GM23338 (cell line): ENCODE results near the gene PARP2. TPM values are rescaled to one million over a fixed set of nuclear protein-coding genes. Genes with fewer than 3 reads are reported as not detected.

Source experiments
- ATAC-seq: fragments of 200-7000 bp; cut with Tn5 transposase; 3 replicates; pipeline ENCODE4 v1.9.1; 2020
- DNase-seq: peaks from one replicate; pipeline ENCODE4 v3.0.0-alpha.2; 2015; ENCODE audit warnings: low spot score
- H2AFZ ChIP-seq: fragments of 200-600 bp; sonication (generic); 2 replicates; pipeline ENCODE4 v1.8.0; 2016; ENCODE audit warnings: antibody characterized with exemption, mild to moderate bottlenecking, moderate library complexity
- H3F3A ChIP-seq: fragments of 200-600 bp; sonication (generic); replicated peaks from 2 replicates; pipeline ENCODE4 v1.8.0; 2017; ENCODE audit warnings: antibody characterized with exemption, mixed run types, low read depth
- H3K27ac ChIP-seq: fragments of 200-600 bp; sonication (generic); 2 replicates; pipeline ENCODE4 v1.6.1; 2016; ENCODE audit warnings: low read depth
- H3K27me3 ChIP-seq: fragments of 200-600 bp; sonication (generic); 2 replicates; pipeline ENCODE4 v1.8.0; 2016; ENCODE audit warnings: mild to moderate bottlenecking, mixed run types, moderate library complexity; ENCODE audit not compliant: insufficient read depth
- H3K36me3 ChIP-seq: fragments of 200-600 bp; sonication (generic); 2 replicates; pipeline ENCODE4 v1.8.0; 2016; ENCODE audit warnings: mild to moderate bottlenecking; ENCODE audit not compliant: insufficient read depth
- H3K4me1 ChIP-seq: fragments of 200-600 bp; sonication (generic); 2 replicates; pipeline ENCODE4 v1.8.0; 2016; ENCODE audit warnings: mild to moderate bottlenecking, moderate library complexity; ENCODE audit not compliant: insufficient read depth
- H3K4me2 ChIP-seq: fragments of 200-600 bp; sonication (generic); 2 replicates; pipeline ENCODE4 v1.7.1; 2017; ENCODE audit warnings: mixed run types
- H3K4me3 ChIP-seq: fragments of 200-600 bp; sonication (generic); 2 replicates; pipeline ENCODE4 v1.6.1; 2016; ENCODE audit warnings: mixed run types
- H3K79me2 ChIP-seq: fragments of 200-600 bp; sonication (generic); replicated peaks from 2 replicates; pipeline ENCODE4 v1.8.0; 2017; ENCODE audit warnings: mild to moderate bottlenecking; ENCODE audit not compliant: insufficient read depth
- H3K9me2 ChIP-seq: fragments of 200-600 bp; sonication (generic); 2 replicates; pipeline ENCODE4 v1.8.0; 2017; ENCODE audit not compliant: insufficient read depth
- H4K20me1 ChIP-seq: fragments of 200-600 bp; sonication (generic); replicated peaks from 2 replicates; pipeline ENCODE4 v1.8.0; 2017; ENCODE audit warnings: mild to moderate bottlenecking; ENCODE audit not compliant: insufficient read depth
- H3K27ac Mint-ChIP-seq: 2 replicates; pipeline ENCODE4 v1.8.0; 2020; ENCODE audit warnings: inconsistent platforms, mild to moderate bottlenecking, moderate library complexity, mixed read lengths
- H3K27me3 Mint-ChIP-seq: 3 replicates; pipeline ENCODE4 v1.8.0; 2022; ENCODE audit warnings: low read depth, mild to moderate bottlenecking, moderate library complexity, mixed read lengths, inconsistent platforms; ENCODE audit not compliant: insufficient read depth, poor library complexity
- H3K36me3 Mint-ChIP-seq: 3 replicates; pipeline ENCODE4 v1.8.0; 2021; ENCODE audit warnings: low read depth, mild to moderate bottlenecking, inconsistent platforms, moderate library complexity, mixed read lengths
- H3K4me1 Mint-ChIP-seq: 3 replicates; pipeline ENCODE4 v1.8.0; 2020; ENCODE audit warnings: mild to moderate bottlenecking, inconsistent platforms, mixed read lengths
- H3K4me3 Mint-ChIP-seq: 3 replicates; pipeline ENCODE4 v1.8.0; 2021; ENCODE audit warnings: moderate library complexity, mild to moderate bottlenecking, inconsistent platforms, mixed read lengths
- H3K9me3 Mint-ChIP-seq: 3 replicates; pipeline ENCODE4 v1.8.0; 2020; ENCODE audit warnings: moderate library complexity, mild to moderate bottlenecking, inconsistent platforms, mixed read lengths
- CREB1 ChIP-seq: fragments of 250-450 bp; sonication (Bioruptor Pico); IDR thresholded peaks from 2 replicates; pipeline ENCODE4 v1.5.0; 2020; ENCODE audit warnings: low read depth, mild to moderate bottlenecking, moderate library complexity
- CTCF ChIP-seq, 2 experiments: fragments of 200-600 bp in 1 of 2; sonication (generic) in 1 of 2; conservative IDR thresholded peaks; 2 replicates each; pipeline versions ENCODE4 v1.5.1 to v1.6.1; 2016 to 2017; ENCODE audit warnings: antibody characterized with exemption in 2 of 2, low read depth in 2 of 2, mild to moderate bottlenecking in 2 of 2, moderate library complexity in 1 of 2
- EZH2 ChIP-seq: fragments of 200-600 bp; sonication (generic); IDR thresholded peaks from one replicate; pipeline ENCODE4 v1.8.0; 2017; ENCODE audit warnings: antibody characterized with exemption, mild to moderate bottlenecking, low read depth; ENCODE audit not compliant: unreplicated experiment
- JUNB ChIP-seq: IDR thresholded peaks from one replicate; pipeline ENCODE4 v1.6.1; 2016; ENCODE audit warnings: antibody characterized with exemption; ENCODE audit not compliant: unreplicated experiment
- NANOG ChIP-seq: IDR thresholded peaks from 2 replicates; pipeline ENCODE4 v1.6.1; 2016; ENCODE audit warnings: antibody characterized with exemption, borderline replicate concordance
- POLR2AphosphoS5 ChIP-seq: IDR thresholded peaks from 2 replicates; pipeline ENCODE4 v1.6.1; 2016; ENCODE audit warnings: antibody characterized with exemption, low read depth
- STAT1 ChIP-seq: IDR thresholded peaks from one replicate; pipeline ENCODE4 v1.6.1; 2016; ENCODE audit warnings: antibody characterized with exemption; ENCODE audit not compliant: unreplicated experiment
- ZNF331 ChIP-seq: fragments of 250-450 bp; sonication (Bioruptor Pico); IDR thresholded peaks from 2 replicates; pipeline ENCODE4 v1.5.0; 2020; ENCODE audit warnings: low read depth, mild to moderate bottlenecking, moderate library complexity
- ZNF462 ChIP-seq: fragments of 250-450 bp; sonication (Bioruptor Pico); IDR thresholded peaks from 2 replicates; pipeline ENCODE4 v1.5.0; 2020; ENCODE audit warnings: mild to moderate bottlenecking, moderate library complexity
- polyA plus RNA-seq: library from polyadenylated mRNA; unstranded; fragments of >200 nt; fragmentation: Nextera tagmentation; extraction: Ambion mirVana; gene quantifications from 2 replicates; pipeline ENCODE4 v1.2.1, GENCODE V29; 2016
- total RNA-seq: library from RNA; depleted of rRNA; stranded (reverse); fragments of >200 nt; shearing (Covaris generic); gene quantifications from 2 replicates; pipeline ENCODE4 v1.2.3, GENCODE V29; 2014

The PARP2 gene
- total and polyA plus RNA-seq, 2 experiments from 2014 or later: 27.8 to 42.7 TPM

- H3K9me3 Mint-ChIP-seq: peaks cover 3% of the 10 kb centered on the region; the same call in 1 of the 3 replicates
- peaks cover 6% of the 10 kb centered on the region for H3K27me3 Mint-ChIP-seq
- no peaks in the 10 kb centered on the region; the same call in 1 of the 2 replicates for H4K20me1 ChIP-seq
- no peak overlapping the region for H3K27ac ChIP-seq
- 0 out of 3 replicates have a peak, but pooled peaks cover 4% of the 10 kb centered on the region for H3K4me1 Mint-ChIP-seq
- H3F3A ChIP-seq: no peaks in the 10 kb centered on the region
- H3K4me3 Mint-ChIP-seq: no peak overlapping the region
- ATAC-seq (no peak), DNase-seq (no peak)
- H3K27ac Mint-ChIP-seq: no peak overlapping the region
- peaks cover 6% of the 10 kb centered on the region for H3K4me1 ChIP-seq
- peaks cover 14% of the 10 kb centered on the region for H3K79me2 ChIP-seq
- H3K36me3 ChIP-seq: peaks cover 50% of the 10 kb centered on the region
- H3K27me3 ChIP-seq: no peaks in the 10 kb centered on the region
- peaks cover 60% of the 10 kb centered on the region for H3K36me3 Mint-ChIP-seq
- H3K4me3 ChIP-seq: no peak overlapping the region
- no peak overlapping the region for H3K4me2 ChIP-seq
- TF ChIP-seq POLR2AphosphoS5: no peak
- TF ChIP-seq CREB1: no peak
- no peak for TF ChIP-seq CTCF (conservative IDR thresholded peaks at IDR 0.05; ENCODE audit: low read depth in 2 of 2)
- TF ChIP-seq NANOG: no peak
- TF ChIP-seq EZH2: no peak
- no peak for TF ChIP-seq ZNF331
- H2AFZ ChIP-seq: no peak overlapping the region
- H3K9me2 ChIP-seq: no peaks in the 10 kb centered on the region
These were observed 3.3 kb downstream of the PARP2 start for GRCh38 chr14:20346713-20347112.

DNA sequence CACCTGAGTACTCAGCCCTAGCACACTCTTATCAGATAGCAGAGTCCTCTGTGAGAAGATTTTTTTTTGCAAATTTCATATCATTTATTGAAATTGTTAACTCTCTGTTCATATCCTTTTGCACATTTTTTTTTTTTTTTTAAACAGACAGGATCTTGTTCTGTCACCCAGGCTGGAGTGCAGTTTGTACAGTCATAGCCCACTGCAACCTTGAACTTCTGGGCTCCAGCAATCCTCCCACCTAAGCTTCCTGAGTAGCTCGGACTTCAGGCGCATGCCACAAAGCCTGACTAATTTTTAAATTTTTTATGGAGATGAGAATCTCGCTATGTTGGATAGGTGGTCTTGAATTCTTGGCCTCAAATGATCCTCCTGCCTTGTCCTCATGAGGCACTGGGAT, 4.3 kb downstream of the PARP2 start:
- 0 out of 3 replicates have a peak, but pooled peaks cover 4% of the 10 kb centered on the region for H3K4me1 Mint-ChIP-seq

More for the DNA sequence above, 4.3 kb downstream of the PARP2 start:
- no peaks in the 10 kb centered on the region for H3F3A ChIP-seq
- Mint-ChIP-seq H3K27me3 (peaks cover 6% of the 10 kb centered on the region), H3K9me3 (peaks cover 3% of the 10 kb centered on the region; the same call in 1 of the 3 replicates), H3K27ac (no peak overlapping the region), H3K4me3 (no peak overlapping the region), H3K36me3 (peaks cover 71% of the 10 kb centered on the region)
- H2AFZ ChIP-seq: no peak overlapping the region
- no peak overlapping the region for H3K4me2 ChIP-seq
- no peaks in the 10 kb centered on the region; the same call in 1 of the 2 replicates for H4K20me1 ChIP-seq
- ATAC-seq (no peak), DNase-seq (no peak)
- H3K4me1 ChIP-seq: peaks cover 6% of the 10 kb centered on the region
- H3K27me3 ChIP-seq: no peaks in the 10 kb centered on the region
- H3K9me2 ChIP-seq: no peaks in the 10 kb centered on the region
- no peak for TF ChIP-seq EZH2
- no peak for TF ChIP-seq JUNB
- TF ChIP-seq POLR2AphosphoS5: no peak
- no peak for TF ChIP-seq ZNF331
- TF ChIP-seq CREB1: no peak
- no peak for TF ChIP-seq CTCF (conservative IDR thresholded peaks at IDR 0.05; ENCODE audit: low read depth in 2 of 2)
- no peak for TF ChIP-seq ZNF462
- TF ChIP-seq STAT1: no peak
- H3K79me2 ChIP-seq: peaks cover 14% of the 10 kb centered on the region
- H3K27ac ChIP-seq: no peak overlapping the region
- no peak overlapping the region for H3K4me3 ChIP-seq
- H3K36me3 ChIP-seq: peaks cover 59% of the 10 kb centered on the region
